HEK293T (cell line): Measurements from ENCODE around the gene TEX11.

Source experiments
- CTCF ChIA-PET: fragments of 350-600 bp; formaldehyde crosslinking; extraction: SDS; loops from one replicate; lab custom pipeline; 2021; ENCODE audit warnings: antibody characterized with exemption, inconsistent platforms; lab: Yijun Ruan, JAX
- POLR2A ChIA-PET: fragments of 350-600 bp; formaldehyde crosslinking; extraction: SDS; loops from one replicate; lab custom pipeline; 2020; ENCODE audit warnings: antibody characterized with exemption, inconsistent platforms; lab: Yijun Ruan, JAX
- DNase-seq: peaks from one replicate; pipeline ENCODE4 v3.0.0; 2012; ENCODE audit warnings: mixed read lengths; ENCODE audit errors: extremely low spot score
- ARNT ChIP-seq: fragments of 450-650 bp; IDR thresholded peaks from 2 replicates; pipeline ENCODE4 v1.6.1; 2017; ENCODE audit warnings: mild to moderate bottlenecking
- BHLHE40 ChIP-seq: fragments of 450-650 bp; IDR thresholded peaks from 2 replicates; pipeline ENCODE4 v1.6.1; 2016; ENCODE audit warnings: mild to moderate bottlenecking, moderate library complexity, borderline replicate concordance
- CTBP1 ChIP-seq: fragments of 450-650 bp; IDR thresholded peaks from 2 replicates; pipeline ENCODE4 v1.6.1; 2016; ENCODE audit warnings: borderline replicate concordance
- ELF4 ChIP-seq: fragments of 450-650 bp; IDR thresholded peaks from 2 replicates; pipeline ENCODE4 v1.6.1; 2017; ENCODE audit warnings: antibody characterized with exemption
- FOXA1 ChIP-seq: fragments of 450-650 bp; IDR thresholded peaks from 2 replicates; pipeline ENCODE4 v1.6.1; 2016; ENCODE audit warnings: mild to moderate bottlenecking
- FOXK2 ChIP-seq: fragments of 450-650 bp; IDR thresholded peaks from 2 replicates; pipeline ENCODE4 v1.6.1; 2016; ENCODE audit warnings: mild to moderate bottlenecking
- FOXM1 ChIP-seq: fragments of 450-650 bp; IDR thresholded peaks from 2 replicates; pipeline ENCODE4 v1.6.1; 2017; ENCODE audit warnings: mild to moderate bottlenecking, borderline replicate concordance
- HDGF ChIP-seq: fragments of 450-650 bp; IDR thresholded peaks from 2 replicates; pipeline ENCODE4 v1.6.1; 2017; ENCODE audit warnings: antibody characterized with exemption, borderline replicate concordance
- L3MBTL2 ChIP-seq: fragments of 450-650 bp; conservative IDR thresholded peaks from 2 replicates; pipeline ENCODE4 v1.6.1; 2016; ENCODE audit warnings: mild to moderate bottlenecking
- LEF1 ChIP-seq: fragments of 450-650 bp; IDR thresholded peaks from 2 replicates; pipeline ENCODE4 v1.6.1; 2017; ENCODE audit warnings: mild to moderate bottlenecking, borderline replicate concordance
- NFRKB ChIP-seq: fragments of 450-650 bp; IDR thresholded peaks from 2 replicates; pipeline ENCODE4 v1.6.1; 2016; ENCODE audit warnings: mild to moderate bottlenecking, moderate library complexity
- PKNOX1 ChIP-seq: fragments of 450-650 bp; IDR thresholded peaks from 2 replicates; pipeline ENCODE4 v1.6.1; 2016
- SP1 ChIP-seq: fragments of 450-650 bp; IDR thresholded peaks from 2 replicates; pipeline ENCODE4 v1.6.1; 2017
- SUZ12 ChIP-seq: fragments of 450-650 bp; IDR thresholded peaks from 2 replicates; pipeline ENCODE4 v1.6.1; 2016; ENCODE audit warnings: mild to moderate bottlenecking
- TARDBP ChIP-seq: fragments of 450-650 bp; IDR thresholded peaks from 2 replicates; pipeline ENCODE4 v1.6.1; 2016
- ZNF384 ChIP-seq: fragments of 450-650 bp; IDR thresholded peaks from 2 replicates; pipeline ENCODE4 v1.6.1; 2016

The TEX11 gene

GRCh38 chrX:70508296-70508911 lies 400.1 kb downstream of the TEX11 start:
- ChIA-PET POLR2A (no interaction called here), CTCF (no interaction called here)
- TF ChIP-seq ZNF384: no peak
- TF ChIP-seq PKNOX1: no peak
- no peak for TF ChIP-seq SUZ12
- no peak for TF ChIP-seq ELF4
- no peak for TF ChIP-seq ARNT
- no peak for TF ChIP-seq TARDBP
- TF ChIP-seq FOXK2: no peak
- no peak for TF ChIP-seq L3MBTL2
- no peak for TF ChIP-seq CTBP1
- DNase-seq: no peak

GRCh38 chrX:70505451-70505841 lies 403.1 kb downstream of the TEX11 start:
- TF ChIP-seq ZNF384: no peak
- TF ChIP-seq SUZ12: no peak
- no peak for TF ChIP-seq BHLHE40
- no peak for TF ChIP-seq ARNT
- TF ChIP-seq HDGF: no peak
- TF ChIP-seq L3MBTL2: no peak
- no peak for TF ChIP-seq FOXA1
- TF ChIP-seq PKNOX1: no peak
- TF ChIP-seq SP1: no peak
- TF ChIP-seq FOXK2: no peak
- no peak for TF ChIP-seq TARDBP
- TF ChIP-seq LEF1: no peak
- no peak for TF ChIP-seq NFRKB
- no peak for TF ChIP-seq ELF4
- TF ChIP-seq CTBP1: no peak
- TF ChIP-seq FOXM1: no peak
- no peak for DNase-seq
- ChIA-PET CTCF (no interaction called here), POLR2A (interaction anchor here (0.8 kb wide), 1 partner anchor 8 kb away, joined by 3 read pairs; no protein-coding TSS in a partner anchor)

- TF ChIP-seq TARDBP: no peak
- CTCF ChIA-PET: no interaction called here
- no peak for DNase-seq
- POLR2A ChIA-PET: no interaction called here
These were observed 403.6 kb downstream of the TEX11 start for GRCh38 chrX:70504772-70505450.

- DNase-seq: no peak
- ChIA-PET POLR2A (no interaction called here), CTCF (no interaction called here)
- TF ChIP-seq HDGF: no peak
- no peak for TF ChIP-seq L3MBTL2
- no peak for TF ChIP-seq ELF4
- no peak for TF ChIP-seq FOXM1
- no peak for TF ChIP-seq LEF1
- no peak for TF ChIP-seq FOXA1
These were observed 407.7 kb downstream of the TEX11 start for GRCh38 chrX:70500826-70501225.

- ChIA-PET POLR2A (no interaction called here), CTCF (no interaction called here)
- TF ChIP-seq SUZ12 (no peak), ARNT (no peak), BHLHE40 (no peak), ZNF384 (no peak), FOXK2 (no peak), LEF1 (no peak), FOXM1 (no peak), SP1 (no peak), HDGF (no peak), FOXA1 (no peak), ELF4 (no peak), NFRKB (no peak), PKNOX1 (no peak), TARDBP (no peak), L3MBTL2 (no peak)
- DNase-seq: no peak
These were observed 410.4 kb downstream of the TEX11 start for GRCh38 chrX:70498129-70498528.

- TF ChIP-seq FOXM1 (no peak), TARDBP (no peak), FOXK2 (no peak), HDGF (no peak), ZNF384 (no peak), FOXA1 (no peak), PKNOX1 (no peak), ELF4 (no peak), SUZ12 (no peak), SP1 (no peak), BHLHE40 (no peak), L3MBTL2 (no peak), NFRKB (no peak), LEF1 (no peak)
- DNase-seq: no peak
- ChIA-PET POLR2A (interaction anchor here (0.7 kb wide), 1 partner anchor 9 kb away, joined by 3 read pairs; no protein-coding TSS in a partner anchor), CTCF (no interaction called here)
These were observed 411.5 kb downstream of the TEX11 start for GRCh38 chrX:70497026-70497425.
